HEK293T (cell line): Measurements from ENCODE around the gene ULBP2.
"Not testable (repeated sequence)": the region's sequence is repeated elsewhere in the genome, so short reads cannot be mapped to it uniquely, and the experiment has no call there.

Source experiments
- CTCF ChIA-PET: fragments of 350-600 bp; formaldehyde crosslinking; extraction: SDS; loops from one replicate; lab custom pipeline; 2021; ENCODE audit warnings: antibody characterized with exemption, inconsistent platforms; lab: Yijun Ruan, JAX
- POLR2A ChIA-PET: fragments of 350-600 bp; formaldehyde crosslinking; extraction: SDS; loops from one replicate; lab custom pipeline; 2020; ENCODE audit warnings: antibody characterized with exemption, inconsistent platforms; lab: Yijun Ruan, JAX
- DNase-seq: peaks from one replicate; pipeline ENCODE4 v3.0.0; 2012; ENCODE audit warnings: mixed read lengths; ENCODE audit errors: extremely low spot score
- ARNT ChIP-seq: fragments of 450-650 bp; IDR thresholded peaks from 2 replicates; pipeline ENCODE4 v1.6.1; 2017; ENCODE audit warnings: mild to moderate bottlenecking
- BHLHE40 ChIP-seq: fragments of 450-650 bp; IDR thresholded peaks from 2 replicates; pipeline ENCODE4 v1.6.1; 2016; ENCODE audit warnings: mild to moderate bottlenecking, moderate library complexity, borderline replicate concordance
- CTBP1 ChIP-seq: fragments of 450-650 bp; IDR thresholded peaks from 2 replicates; pipeline ENCODE4 v1.6.1; 2016; ENCODE audit warnings: borderline replicate concordance
- ELF4 ChIP-seq: fragments of 450-650 bp; IDR thresholded peaks from 2 replicates; pipeline ENCODE4 v1.6.1; 2017; ENCODE audit warnings: antibody characterized with exemption
- FOXA1 ChIP-seq: fragments of 450-650 bp; IDR thresholded peaks from 2 replicates; pipeline ENCODE4 v1.6.1; 2016; ENCODE audit warnings: mild to moderate bottlenecking
- FOXK2 ChIP-seq: fragments of 450-650 bp; IDR thresholded peaks from 2 replicates; pipeline ENCODE4 v1.6.1; 2016; ENCODE audit warnings: mild to moderate bottlenecking
- FOXM1 ChIP-seq: fragments of 450-650 bp; IDR thresholded peaks from 2 replicates; pipeline ENCODE4 v1.6.1; 2017; ENCODE audit warnings: mild to moderate bottlenecking, borderline replicate concordance
- HDGF ChIP-seq: fragments of 450-650 bp; IDR thresholded peaks from 2 replicates; pipeline ENCODE4 v1.6.1; 2017; ENCODE audit warnings: antibody characterized with exemption, borderline replicate concordance
- L3MBTL2 ChIP-seq: fragments of 450-650 bp; conservative IDR thresholded peaks from 2 replicates; pipeline ENCODE4 v1.6.1; 2016; ENCODE audit warnings: mild to moderate bottlenecking
- LEF1 ChIP-seq: fragments of 450-650 bp; IDR thresholded peaks from 2 replicates; pipeline ENCODE4 v1.6.1; 2017; ENCODE audit warnings: mild to moderate bottlenecking, borderline replicate concordance
- NFRKB ChIP-seq: fragments of 450-650 bp; IDR thresholded peaks from 2 replicates; pipeline ENCODE4 v1.6.1; 2016; ENCODE audit warnings: mild to moderate bottlenecking, moderate library complexity
- PKNOX1 ChIP-seq: fragments of 450-650 bp; IDR thresholded peaks from 2 replicates; pipeline ENCODE4 v1.6.1; 2016
- SP1 ChIP-seq: fragments of 450-650 bp; IDR thresholded peaks from 2 replicates; pipeline ENCODE4 v1.6.1; 2017
- SUZ12 ChIP-seq: fragments of 450-650 bp; IDR thresholded peaks from 2 replicates; pipeline ENCODE4 v1.6.1; 2016; ENCODE audit warnings: mild to moderate bottlenecking
- TARDBP ChIP-seq: fragments of 450-650 bp; IDR thresholded peaks from 2 replicates; pipeline ENCODE4 v1.6.1; 2016
- ZNF384 ChIP-seq: fragments of 450-650 bp; IDR thresholded peaks from 2 replicates; pipeline ENCODE4 v1.6.1; 2016

Gene ULBP2

GRCh38 chr6:149988550-149989346 is 46.9 kb downstream of the ULBP2 start:
- no peak for TF ChIP-seq ZNF384
- no peak for TF ChIP-seq TARDBP
- no peak for TF ChIP-seq HDGF
- TF ChIP-seq ARNT = no peak
- no peak for TF ChIP-seq CTBP1
- TF ChIP-seq FOXK2 = no peak
- ChIA-PET POLR2A (interaction anchor here (0.6 to 1.6 kb wide), 2 partner anchors 25 to 1772 kb away, joined by 3 to 6 read pairs; partner anchors contain the start of gene ULBP1), CTCF (no interaction called here)
- no peak for DNase-seq

- peak; percentile 31 for DNase-seq
- TF ChIP-seq FOXA1 (no peak), BHLHE40 (no peak), HDGF (no peak), TARDBP (no peak), SUZ12 (no peak), NFRKB (no peak), SP1 (no peak), FOXM1 (no peak), LEF1 (no peak), CTBP1 (no peak), ZNF384 (no peak), FOXK2 (no peak), L3MBTL2 (no peak), ARNT (no peak), PKNOX1 (no peak), ELF4 (no peak)
- ChIA-PET POLR2A (interaction anchor here (1.2 to 1.6 kb wide), 2 partner anchors 26 to 38 kb away, joined by 3 to 6 read pairs; partner anchors contain the start of gene ULBP1), CTCF (interaction anchor here (1.0 kb wide), 1 partner anchor 17 kb away, joined by 4 read pairs; no protein-coding TSS in a partner anchor)
Observed at GRCh38 chr6:149990212-149990660, 48.4 kb downstream of the ULBP2 start.

GRCh38 chr6:149990661-149991471 is 49.1 kb downstream of the ULBP2 start:
- ChIA-PET CTCF (interaction anchor here (0.9 kb wide), 1 partner anchor 16 kb away, joined by 3 read pairs; no protein-coding TSS in a partner anchor), POLR2A (interaction anchor here (1.2 kb wide), 2 partner anchors 15 to 39 kb away, joined by 3 read pairs; no protein-coding TSS in a partner anchor)
- peak; percentile 69 for DNase-seq
- TF ChIP-seq L3MBTL2 (peak; percentile 51), PKNOX1 (no peak), HDGF (no peak), NFRKB (no peak), BHLHE40 (no peak), TARDBP (no peak), SP1 (no peak), FOXM1 (no peak), LEF1 (0 out of 2 replicates have a peak, but pooled peaks have one; percentile 39), CTBP1 (no peak)

- not testable (repeated sequence) for DNase-seq
- POLR2A ChIA-PET = interaction anchor here (1.2 kb wide), 2 partner anchors 15 to 40 kb away, joined by 3 read pairs; no protein-coding TSS in a partner anchor
- CTCF ChIA-PET = interaction anchor here (0.9 kb wide), 1 partner anchor 16 kb away, joined by 3 read pairs; no protein-coding TSS in a partner anchor
Observed at GRCh38 chr6:149991472-149991795, 49.6 kb downstream of the ULBP2 start.

- TF ChIP-seq HDGF (no peak), FOXM1 (no peak), ELF4 (no peak), FOXA1 (no peak)
- ChIA-PET CTCF (no interaction called here), POLR2A (interaction anchor here (1.2 kb wide), 1 partner anchor 14 kb away, joined by 3 read pairs; no protein-coding TSS in a partner anchor)
- no peak for DNase-seq
Observed at GRCh38 chr6:149991838-149992237, 50.0 kb downstream of the ULBP2 start.

GRCh38 chr6:149995235-149995750 is 53.5 kb downstream of the ULBP2 start:
- POLR2A ChIA-PET = no interaction called here
- TF ChIP-seq LEF1 (no peak), BHLHE40 (no peak), FOXM1 (no peak), ELF4 (no peak), SUZ12 (no peak), ARNT (no peak), FOXA1 (no peak), L3MBTL2 (no peak), TARDBP (no peak)
- DNase-seq = no peak
- CTCF ChIA-PET = no interaction called here
